Panc1 (cell line): ENCODE measurements around the gene CLCN7. TPM values are rescaled to one million over a fixed set of nuclear protein-coding genes. Genes with fewer than 3 reads are reported as not detected.

Experiments
- ATAC-seq: fragments of 200-7000 bp; cut with Tn5 transposase; 2 replicates; pipeline ENCODE4 v1.9.1; 2020; ENCODE audit warnings: mild to moderate bottlenecking, moderate library complexity
- BruUV-seq: library from RNA; stranded (reverse); fragments of 400-500 nt; replicated peaks from 2 replicates; lab custom pipeline; 2021; lab: Mats Ljungman, UMichigan
- CTCF ChIA-PET: fragments of 300-600 bp; sonication (Branson Sonifier 250); formaldehyde crosslinking; loops from one replicate; lab custom pipeline; 2022; ENCODE audit warnings: antibody characterized with exemption; lab: Charles Lee
- POLR2A ChIA-PET: fragments of 300-600 bp; sonication (Branson Sonifier 250); formaldehyde crosslinking; loops from one replicate; lab custom pipeline; 2022; ENCODE audit warnings: antibody characterized with exemption; lab: Charles Lee
- DNase-seq: peaks from one replicate; pipeline ENCODE4 v3.0.0-alpha.2; 2010; ENCODE audit warnings: low read depth, low spot score
- H3K27ac ChIP-seq: 2 replicates; pipeline ENCODE4 v1.5.1; 2011; ENCODE audit warnings: mild to moderate bottlenecking, low read length, inconsistent platforms
- H3K27me3 ChIP-seq: fragments of 200-500 bp; sonication (Bioruptor generic); 2 replicates; pipeline ENCODE4 v1.6.0; 2014; ENCODE audit warnings: low read length, inconsistent platforms; ENCODE audit not compliant: control insufficient read depth, insufficient read depth
- H3K36me3 ChIP-seq: fragments of 200-500 bp; sonication (Bioruptor generic); 2 replicates; pipeline ENCODE4 v1.5.1; 2014; ENCODE audit warnings: inconsistent platforms, mild to moderate bottlenecking, low read length, moderate library complexity; ENCODE audit not compliant: control insufficient read depth, insufficient read depth
- H3K4me1 ChIP-seq: 2 replicates; pipeline ENCODE4 v1.5.1; 2011; ENCODE audit warnings: inconsistent platforms, mild to moderate bottlenecking, low read length, moderate library complexity; ENCODE audit not compliant: control insufficient read depth, insufficient read depth
- H3K4me3 ChIP-seq, 2 experiments: 2 replicates each; pipeline ENCODE4 v1.5.1; 2011 to 2012; ENCODE audit warnings: low read depth in 2 of 2, low read length in 2 of 2, mild to moderate bottlenecking in 2 of 2, inconsistent platforms in 1 of 2, moderate library complexity in 1 of 2
- H3K9me3 ChIP-seq: fragments of 200-500 bp; sonication (Bioruptor generic); 2 replicates; pipeline ENCODE4 v1.5.1; 2014; ENCODE audit warnings: low read depth, mild to moderate bottlenecking, inconsistent platforms, low read length, moderate library complexity; ENCODE audit not compliant: control insufficient read depth, insufficient read depth
- POLR2AphosphoS5 ChIP-seq: IDR thresholded peaks from 2 replicates; pipeline ENCODE4 v1.6.1; 2012; ENCODE audit warnings: mild to moderate bottlenecking, low read depth, low read length, moderate library complexity
- SIN3A ChIP-seq: IDR thresholded peaks from 2 replicates; pipeline ENCODE4 v1.6.1; 2012; ENCODE audit warnings: low read depth, mild to moderate bottlenecking, low read length, moderate library complexity, borderline replicate concordance; ENCODE audit not compliant: insufficient read depth
- TCF7L2 ChIP-seq: IDR thresholded peaks from 2 replicates; pipeline ENCODE4 v1.6.1; 2011; ENCODE audit warnings: mild to moderate bottlenecking, low read depth, low read length, inconsistent platforms
- in situ Hi-C: cut with HindIII; loops from 2 replicates; pipeline ENCODE4 v1.10.0; 2016; ENCODE audit warnings: low sequenced_read_pairs, low pct_unique_long_range_greater_than_20kb
- intact Hi-C: fragments of 100-400 bp; cut with micrococcal nuclease; formaldehyde crosslinking; loops from one replicate; pipeline ENCODE4 v1.10.0; 2022; ENCODE audit not compliant: unreplicated experiment
- total RNA-seq: library from RNA; stranded (reverse); gene quantifications from one replicate; pipeline ENCODE4 v1.2.1, GENCODE V29; 2021; ENCODE audit not compliant: unreplicated experiment
- TF ChIP-seq, protein P1 (sequence below): fragments of 450-650 bp; IDR thresholded peaks from 2 replicates; pipeline ENCODE4 v1.5.1; 2017; ENCODE audit warnings: mild to moderate bottlenecking
- TF ChIP-seq, protein P2 (sequence below), 2 experiments: IDR thresholded peaks; 2 replicates each; pipeline ENCODE4 v1.6.1; 2011 to 2012; ENCODE audit warnings: low read depth in 2 of 2, control low read depth in 1 of 2, low read length in 1 of 2, mild to moderate bottlenecking in 1 of 2, moderate library complexity in 1 of 2; ENCODE audit not compliant: insufficient read depth in 1 of 2

The CLCN7 gene
- total RNA-seq, 1 experiment from 2014 or later, result 179 TPM

DNA sequence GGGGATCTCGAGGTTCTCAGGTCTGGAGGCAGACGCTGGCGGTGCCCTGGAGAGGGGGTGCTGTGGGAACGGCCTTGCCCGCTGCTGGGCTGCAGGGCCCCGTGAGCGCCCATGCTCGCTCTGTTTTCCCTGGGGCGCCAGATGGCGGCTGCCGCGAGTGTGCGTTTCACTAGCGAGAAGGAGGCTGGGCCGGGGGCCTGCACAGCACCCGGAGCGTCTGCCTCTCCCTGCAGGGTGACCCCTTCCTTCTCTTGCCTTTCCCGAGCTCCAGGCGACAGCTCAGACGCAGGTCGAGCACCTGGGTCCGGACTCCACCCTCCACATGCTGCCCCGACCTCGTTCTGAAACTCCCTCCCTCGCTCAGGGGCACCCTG is 21.0 kb upstream of the CLCN7 start:
- intact Hi-C loops (no loop called here), in situ Hi-C loops (no loop called here)
- Histone ChIP-seq H3K36me3 (peaks cover 2% of the 10 kb centered on the region; the same call in 1 of the 2 replicates), H3K9me3 (no peaks in the 10 kb centered on the region), H3K27me3 (no peaks in the 10 kb centered on the region), H3K4me3 (no peak overlapping the region), H3K27ac (no peak overlapping the region), H3K4me1 (peaks cover 12% of the 10 kb centered on the region)
- CTCF ChIA-PET, result no interaction called here
- no TSS peak for BruUV-seq
- POLR2A ChIA-PET, result no interaction called here
- no peak for DNase-seq
- ATAC-seq, result no peak
- TF ChIP-seq SIN3A, result no peak
- TF ChIP-seq, protein P1, sequence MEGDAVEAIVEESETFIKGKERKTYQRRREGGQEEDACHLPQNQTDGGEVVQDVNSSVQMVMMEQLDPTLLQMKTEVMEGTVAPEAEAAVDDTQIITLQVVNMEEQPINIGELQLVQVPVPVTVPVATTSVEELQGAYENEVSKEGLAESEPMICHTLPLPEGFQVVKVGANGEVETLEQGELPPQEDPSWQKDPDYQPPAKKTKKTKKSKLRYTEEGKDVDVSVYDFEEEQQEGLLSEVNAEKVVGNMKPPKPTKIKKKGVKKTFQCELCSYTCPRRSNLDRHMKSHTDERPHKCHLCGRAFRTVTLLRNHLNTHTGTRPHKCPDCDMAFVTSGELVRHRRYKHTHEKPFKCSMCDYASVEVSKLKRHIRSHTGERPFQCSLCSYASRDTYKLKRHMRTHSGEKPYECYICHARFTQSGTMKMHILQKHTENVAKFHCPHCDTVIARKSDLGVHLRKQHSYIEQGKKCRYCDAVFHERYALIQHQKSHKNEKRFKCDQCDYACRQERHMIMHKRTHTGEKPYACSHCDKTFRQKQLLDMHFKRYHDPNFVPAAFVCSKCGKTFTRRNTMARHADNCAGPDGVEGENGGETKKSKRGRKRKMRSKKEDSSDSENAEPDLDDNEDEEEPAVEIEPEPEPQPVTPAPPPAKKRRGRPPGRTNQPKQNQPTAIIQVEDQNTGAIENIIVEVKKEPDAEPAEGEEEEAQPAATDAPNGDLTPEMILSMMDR, result no peak
- TF ChIP-seq TCF7L2, result no peak
- TF ChIP-seq, protein P2, sequence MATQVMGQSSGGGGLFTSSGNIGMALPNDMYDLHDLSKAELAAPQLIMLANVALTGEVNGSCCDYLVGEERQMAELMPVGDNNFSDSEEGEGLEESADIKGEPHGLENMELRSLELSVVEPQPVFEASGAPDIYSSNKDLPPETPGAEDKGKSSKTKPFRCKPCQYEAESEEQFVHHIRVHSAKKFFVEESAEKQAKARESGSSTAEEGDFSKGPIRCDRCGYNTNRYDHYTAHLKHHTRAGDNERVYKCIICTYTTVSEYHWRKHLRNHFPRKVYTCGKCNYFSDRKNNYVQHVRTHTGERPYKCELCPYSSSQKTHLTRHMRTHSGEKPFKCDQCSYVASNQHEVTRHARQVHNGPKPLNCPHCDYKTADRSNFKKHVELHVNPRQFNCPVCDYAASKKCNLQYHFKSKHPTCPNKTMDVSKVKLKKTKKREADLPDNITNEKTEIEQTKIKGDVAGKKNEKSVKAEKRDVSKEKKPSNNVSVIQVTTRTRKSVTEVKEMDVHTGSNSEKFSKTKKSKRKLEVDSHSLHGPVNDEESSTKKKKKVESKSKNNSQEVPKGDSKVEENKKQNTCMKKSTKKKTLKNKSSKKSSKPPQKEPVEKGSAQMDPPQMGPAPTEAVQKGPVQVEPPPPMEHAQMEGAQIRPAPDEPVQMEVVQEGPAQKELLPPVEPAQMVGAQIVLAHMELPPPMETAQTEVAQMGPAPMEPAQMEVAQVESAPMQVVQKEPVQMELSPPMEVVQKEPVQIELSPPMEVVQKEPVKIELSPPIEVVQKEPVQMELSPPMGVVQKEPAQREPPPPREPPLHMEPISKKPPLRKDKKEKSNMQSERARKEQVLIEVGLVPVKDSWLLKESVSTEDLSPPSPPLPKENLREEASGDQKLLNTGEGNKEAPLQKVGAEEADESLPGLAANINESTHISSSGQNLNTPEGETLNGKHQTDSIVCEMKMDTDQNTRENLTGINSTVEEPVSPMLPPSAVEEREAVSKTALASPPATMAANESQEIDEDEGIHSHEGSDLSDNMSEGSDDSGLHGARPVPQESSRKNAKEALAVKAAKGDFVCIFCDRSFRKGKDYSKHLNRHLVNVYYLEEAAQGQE (IDR thresholded peaks at IDR 0.05; ENCODE audit: insufficient read depth in 1 of 2, low read depth in 2 of 2, low read length in 1 of 2), result no peak
- no peak for TF ChIP-seq POLR2AphosphoS5

- no peaks in the 10 kb centered on the region for H3K27me3 ChIP-seq
- peaks cover 2% of the 10 kb centered on the region; the same call in 1 of the 2 replicates for H3K36me3 ChIP-seq
- intact Hi-C loops, result no loop called here
- H3K27ac ChIP-seq, result no peak overlapping the region
- TF ChIP-seq SIN3A (no peak), POLR2AphosphoS5 (no peak), TCF7L2 (no peak)
- TF ChIP-seq, protein P2 (IDR thresholded peaks at IDR 0.05; ENCODE audit: insufficient read depth in 1 of 2, low read depth in 2 of 2, low read length in 1 of 2), result no peak
- TF ChIP-seq, protein P1, result no peak
- no TSS peak for BruUV-seq
- ChIA-PET CTCF (interaction anchor here (0.6 kb wide), 1 partner anchor 116 kb away, joined by 5 read pairs; no protein-coding TSS in a partner anchor), POLR2A (no interaction called here)
- no peak overlapping the region for H3K4me3 ChIP-seq
- in situ Hi-C loops, result no loop called here
- peaks cover 12% of the 10 kb centered on the region for H3K4me1 ChIP-seq
- no peaks in the 10 kb centered on the region for H3K9me3 ChIP-seq
- ATAC-seq (no peak), DNase-seq (no peak)
Measured at GRCh38 chr16:1495211-1495888, 20.5 kb upstream of the CLCN7 start.
